ENCODE measurements around the gene OXT.

The OXT gene

DNA sequence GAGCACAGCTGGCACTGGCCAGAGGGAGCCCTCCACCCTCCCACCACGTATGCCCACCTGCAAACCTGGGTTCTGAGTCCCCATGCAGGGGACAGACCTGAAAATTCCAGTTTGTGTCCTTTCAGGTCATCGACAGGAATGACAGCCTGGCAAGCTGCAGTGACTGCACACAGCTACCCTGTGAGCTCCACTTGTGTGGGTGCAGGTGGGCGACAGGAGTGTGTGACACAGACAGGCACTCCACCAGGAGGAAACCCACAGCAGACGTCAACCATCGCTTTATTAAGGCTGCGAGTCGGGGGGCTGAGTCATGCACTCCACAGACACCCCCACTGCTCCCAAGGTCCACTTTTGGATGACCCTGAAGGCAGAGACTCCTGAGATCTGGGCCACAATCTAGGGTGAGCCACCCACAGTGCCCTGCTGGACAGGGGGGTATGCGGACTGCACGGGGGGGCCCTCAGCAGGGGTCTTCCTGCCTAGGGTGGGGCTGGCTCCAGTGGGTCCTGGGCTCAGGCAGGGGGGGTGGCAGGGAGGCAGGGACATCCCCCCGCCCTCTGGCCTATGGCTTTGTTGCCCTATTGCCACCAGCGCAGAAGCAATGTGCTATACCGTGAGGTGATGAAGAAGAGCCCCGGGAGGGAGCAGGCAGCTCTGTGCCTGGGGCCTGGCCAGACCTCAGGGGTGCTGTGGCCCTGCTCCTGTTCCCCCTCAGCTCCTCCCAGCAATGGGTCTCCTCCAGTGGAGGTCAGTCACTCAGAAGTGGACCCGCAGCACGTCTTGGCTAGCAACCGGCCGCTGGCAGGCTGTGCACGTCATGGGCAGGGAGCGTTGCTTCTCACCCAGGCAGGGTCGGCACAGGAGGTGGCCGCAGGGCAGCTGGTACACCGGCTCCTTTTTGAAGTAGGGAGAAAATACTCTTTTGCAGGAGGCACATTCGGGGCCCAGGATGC lies 38.2 kb downstream of the OXT start:
- no peak for DNase-seq (ENCODE audit: low read depth in 2 of 2)

DNA sequence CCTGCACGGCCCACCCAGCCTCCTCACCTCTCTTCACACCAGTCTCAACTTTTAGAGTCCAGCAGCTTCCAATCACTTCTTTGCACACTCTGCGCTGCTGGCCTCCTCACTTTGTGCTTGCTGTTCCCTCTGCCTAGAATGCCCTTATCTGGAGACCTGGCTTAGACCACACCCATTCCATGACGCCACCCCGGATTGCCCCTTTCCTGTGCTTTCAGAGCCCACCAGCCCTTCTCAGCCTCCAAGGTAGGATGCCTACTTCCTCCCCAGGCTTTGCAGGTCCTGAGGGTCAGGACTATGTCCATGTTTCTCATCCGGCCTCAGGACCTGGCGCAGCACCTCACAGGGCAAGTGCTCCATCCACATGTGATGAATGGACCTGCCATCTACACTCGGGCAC lies 40.1 kb downstream of the OXT start:
- no peak for DNase-seq (ENCODE audit: low read depth in 2 of 2)

DNA sequence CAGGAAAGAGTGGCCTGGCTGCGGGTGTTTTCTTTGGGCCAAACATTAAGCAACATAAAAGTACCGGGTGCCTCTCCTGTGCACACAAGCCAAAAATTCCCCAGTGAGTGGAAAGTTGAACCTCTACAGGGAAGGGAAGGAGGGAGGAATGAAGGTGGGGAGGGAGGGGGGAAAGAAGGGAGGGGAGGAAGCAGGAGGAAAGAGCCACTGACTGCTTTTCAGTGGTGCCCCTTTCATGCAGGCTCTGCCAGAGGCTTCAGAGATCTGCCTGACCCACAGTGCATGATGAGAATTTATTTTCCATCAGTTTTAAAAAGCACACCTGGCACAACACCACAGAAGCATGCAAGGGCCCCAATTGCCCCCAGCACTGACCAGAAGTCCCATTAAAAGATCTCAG lies 40.6 kb downstream of the OXT start:
- no peak for DNase-seq (ENCODE audit: low read depth in 2 of 2)

DNA sequence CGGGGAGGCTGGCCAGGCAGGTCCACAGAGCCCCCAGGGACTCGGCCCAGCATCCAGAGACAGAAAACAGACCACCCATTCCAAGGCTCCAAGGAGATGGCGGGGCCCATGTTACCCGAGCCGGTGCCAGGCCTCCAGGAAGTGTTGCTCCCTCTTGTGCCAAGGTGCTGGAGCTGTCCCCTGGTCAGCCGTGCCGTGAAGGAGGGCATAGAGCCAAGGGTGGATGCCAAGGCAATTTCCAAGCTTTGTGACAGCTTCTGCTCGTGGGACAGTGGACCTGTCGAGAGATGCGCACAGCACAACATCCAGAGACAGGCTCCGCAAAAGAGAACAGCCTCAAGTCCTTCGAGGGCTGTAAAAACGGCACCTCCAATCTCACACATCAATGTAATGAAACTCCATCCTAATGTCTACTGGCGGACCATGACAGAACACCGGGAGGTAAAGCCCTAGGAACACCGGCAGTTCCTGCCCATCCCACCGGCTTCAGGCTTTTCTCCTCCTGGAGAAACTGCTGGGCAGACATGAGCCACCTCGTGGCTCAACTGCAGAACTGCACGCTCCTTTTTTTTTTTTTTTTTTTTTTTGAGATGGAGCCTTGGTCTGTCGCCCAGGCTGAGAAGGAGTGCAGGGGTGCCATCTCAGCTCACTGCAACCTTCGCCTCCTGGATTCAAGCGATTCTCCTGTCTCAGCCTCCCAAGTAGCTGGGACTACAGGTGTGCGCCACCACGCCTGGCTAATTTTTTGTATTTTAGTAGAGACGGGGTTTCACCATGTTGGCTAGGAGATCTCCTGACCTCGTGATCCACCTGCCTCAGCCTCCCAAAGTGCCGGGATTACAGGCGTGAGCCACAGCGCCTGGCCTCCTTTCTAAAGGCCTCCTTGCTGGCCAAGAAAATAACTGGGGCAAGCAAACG lies 44.0 kb downstream of the OXT start:
- no peak for DNase-seq (ENCODE audit: low read depth in 2 of 2)

DNA sequence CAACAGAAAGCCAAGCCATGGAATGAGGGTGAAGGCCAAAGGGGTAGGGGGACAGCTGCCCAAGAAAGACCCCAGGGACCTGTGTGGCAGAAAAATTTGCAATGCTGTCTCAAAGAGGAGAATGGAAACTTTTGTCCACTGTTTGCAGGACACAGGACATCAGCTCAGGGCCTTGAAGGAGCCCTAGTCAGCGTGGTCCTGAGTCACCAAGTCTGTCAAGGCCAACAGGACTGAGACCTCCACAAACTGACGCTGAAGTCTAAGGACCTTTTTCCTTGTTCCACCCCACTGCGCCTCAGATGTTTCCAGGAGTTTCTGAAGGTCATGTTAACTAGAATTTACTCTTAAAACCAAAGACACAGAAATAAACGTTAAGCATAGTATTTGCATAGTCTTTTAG lies 44.9 kb downstream of the OXT start:
- no peak for DNase-seq (ENCODE audit: low read depth in 2 of 2)

DNA sequence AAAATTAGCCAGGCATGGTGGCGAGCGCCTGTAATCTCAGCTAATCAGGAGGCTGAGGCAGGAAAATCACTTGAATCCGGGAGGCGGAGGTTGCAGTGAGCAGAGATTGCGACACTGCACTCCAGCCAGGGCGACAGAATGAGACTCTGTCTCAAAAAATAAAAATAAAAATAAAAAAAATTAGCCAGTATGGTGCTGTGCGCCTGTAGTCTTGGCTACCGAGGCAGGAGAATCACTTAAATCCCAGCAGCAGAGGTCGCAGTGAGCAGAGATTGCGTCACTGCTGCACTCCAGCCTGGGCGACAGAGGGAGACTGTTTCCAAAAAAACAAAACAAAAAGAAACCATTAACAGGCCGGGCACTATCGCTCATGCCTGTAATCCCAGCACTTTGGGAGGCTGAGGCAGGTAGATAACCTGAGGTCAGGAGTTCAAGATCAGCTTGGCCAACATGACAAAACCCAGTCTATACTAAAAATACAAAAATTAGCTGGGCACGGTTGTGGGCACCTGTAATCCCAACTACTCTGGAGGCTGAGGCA lies 46.5 kb downstream of the OXT start:
- peak in 1 of 2 donors; percentile 11 for DNase-seq (ENCODE audit: low read depth in 2 of 2)

DNA sequence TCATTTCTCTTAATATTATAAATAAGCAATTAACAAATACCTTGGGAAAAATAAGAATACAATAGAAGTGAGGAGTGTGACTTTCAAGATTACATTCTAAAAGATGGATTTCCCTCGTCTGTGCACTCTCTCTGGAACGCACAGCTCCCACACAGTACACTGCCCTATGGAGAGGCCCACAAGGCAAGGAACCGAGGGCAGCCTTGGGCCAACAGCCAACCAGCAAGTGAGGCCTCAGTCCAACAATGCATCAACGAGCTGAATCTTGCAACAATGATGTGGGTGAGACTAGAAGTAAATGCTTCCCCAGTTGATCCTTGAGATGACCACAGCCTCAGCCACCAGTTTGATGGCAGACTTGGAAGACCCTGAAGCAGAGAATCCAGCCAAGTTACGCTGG lies 47.6 kb downstream of the OXT start:
- DNase-seq (ENCODE audit: low read depth in 2 of 2) = no peak

DNA sequence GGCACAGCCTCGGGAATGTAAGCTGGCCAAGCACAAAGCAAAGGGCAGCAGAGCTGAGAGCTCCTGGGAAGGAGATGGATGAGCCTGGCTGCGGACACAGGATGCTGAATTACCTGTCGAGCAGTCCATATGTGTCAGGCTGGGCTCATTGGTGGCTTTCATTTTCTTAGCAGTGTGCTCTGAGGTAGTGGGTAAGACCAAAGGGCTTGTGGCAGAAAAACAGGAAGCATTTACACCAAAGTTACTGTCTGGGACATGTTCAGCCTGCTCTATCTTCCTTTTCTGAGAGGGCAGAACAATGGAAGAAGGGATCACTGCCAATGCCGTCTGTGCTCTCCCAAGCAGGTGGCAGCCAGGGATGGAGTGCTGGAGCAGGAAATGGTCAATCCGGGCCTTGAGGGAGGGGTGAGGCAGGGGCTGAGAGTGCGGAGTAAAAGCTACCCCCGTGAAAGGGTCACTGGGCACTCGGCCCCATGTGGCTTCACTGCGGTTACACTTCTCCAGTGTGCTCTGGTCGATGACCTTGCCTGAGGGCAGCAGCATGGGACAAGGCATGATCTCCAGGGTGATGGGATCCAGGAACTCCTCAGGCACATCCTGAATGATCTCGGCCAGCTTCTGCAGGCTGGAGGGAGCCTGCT lies 50.0 kb downstream of the OXT start:
- DNase-seq (ENCODE audit: low read depth in 2 of 2) = no peak

Measured in stimulated activated CD8-positive, alpha-beta memory T cell treated with anti-CD3 and anti-CD28 coated beads, Interleukin-2, amount 100 ng/mL, for 48 hours (primary cell).